GM12891 (cell line): ENCODE measurements around the gene SPECC1.
A peak's percentile ranks its signal among the peaks of the same experiment; 100 is the strongest.

ENCODE experiments used
- PAX5 ChIP-seq: IDR thresholded peaks from 2 replicates; pipeline ENCODE4 v1.6.1; 2011; ENCODE audit warnings: low read length, moderate library complexity, mild to moderate bottlenecking; ENCODE audit not compliant: insufficient read depth, severe bottlenecking
- POLR2A ChIP-seq: IDR thresholded peaks from 2 replicates; pipeline ENCODE4 v1.6.1; 2011; ENCODE audit warnings: low read depth, low read length, control low read depth
- POLR2AphosphoS5 ChIP-seq: IDR thresholded peaks from 2 replicates; pipeline ENCODE4 v1.6.1; 2011; ENCODE audit warnings: low read depth, low read length, control low read depth
- POU2F2 ChIP-seq: IDR thresholded peaks from 2 replicates; pipeline ENCODE4 v1.6.1; 2011; ENCODE audit warnings: low read depth, mild to moderate bottlenecking, control low read depth, low read length, moderate library complexity
- SPI1 ChIP-seq: IDR thresholded peaks from 2 replicates; pipeline ENCODE4 v1.6.1; 2011; ENCODE audit warnings: low read depth, low read length, control low read depth
- TAF1 ChIP-seq: IDR thresholded peaks from 2 replicates; pipeline ENCODE4 v1.6.1; 2011; ENCODE audit warnings: low read depth, low read length, control low read depth

GRCh38 chr17:20089756-20090547 is 80.8 kb downstream of the SPECC1 start:
- TF ChIP-seq TAF1 (no peak), POLR2AphosphoS5 (no peak), POLR2A (no peak), SPI1 (peak; percentile 46), POU2F2 (no peak), PAX5 (no peak)
